Stimulated activated CD4-positive, alpha-beta T cell treated with anti-CD3 and anti-CD28 coated beads, Interleukin-1b, Interleukin-23, amount 100 ng/mL, for 1 hour (primary cell): Measurements from ENCODE around the gene OSBPL2.
A peak's percentile ranks its signal among the peaks of the same experiment; 100 is the strongest.

ENCODE experiments used
- DNase-seq, 2 donors: peaks; one replicate each; pipeline ENCODE4 v3.0.0-alpha.2; 2020; ENCODE audit warnings: low read depth in 2 of 2

Gene OSBPL2

DNA sequence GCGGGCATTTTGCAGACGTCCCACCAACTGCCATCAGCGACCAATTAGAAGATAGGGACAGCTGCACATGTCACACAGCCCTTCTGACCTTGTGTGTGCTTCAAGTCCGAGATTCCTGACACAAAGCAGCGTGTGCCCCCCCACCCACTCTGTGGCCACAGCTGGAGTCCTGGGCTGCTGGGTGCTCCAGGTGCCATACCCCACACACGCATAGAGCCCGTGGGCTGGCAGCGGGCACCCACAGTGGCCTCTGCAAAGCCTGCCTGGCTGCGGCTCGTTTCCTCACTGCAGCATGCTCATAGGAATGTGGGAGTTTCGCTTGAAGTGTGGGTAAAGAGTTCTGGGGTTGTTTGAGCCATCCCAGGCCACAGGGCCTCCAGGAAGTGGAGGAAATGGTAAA lies 62.0 kb downstream of the OSBPL2 start:
- DNase-seq = no peak

DNA sequence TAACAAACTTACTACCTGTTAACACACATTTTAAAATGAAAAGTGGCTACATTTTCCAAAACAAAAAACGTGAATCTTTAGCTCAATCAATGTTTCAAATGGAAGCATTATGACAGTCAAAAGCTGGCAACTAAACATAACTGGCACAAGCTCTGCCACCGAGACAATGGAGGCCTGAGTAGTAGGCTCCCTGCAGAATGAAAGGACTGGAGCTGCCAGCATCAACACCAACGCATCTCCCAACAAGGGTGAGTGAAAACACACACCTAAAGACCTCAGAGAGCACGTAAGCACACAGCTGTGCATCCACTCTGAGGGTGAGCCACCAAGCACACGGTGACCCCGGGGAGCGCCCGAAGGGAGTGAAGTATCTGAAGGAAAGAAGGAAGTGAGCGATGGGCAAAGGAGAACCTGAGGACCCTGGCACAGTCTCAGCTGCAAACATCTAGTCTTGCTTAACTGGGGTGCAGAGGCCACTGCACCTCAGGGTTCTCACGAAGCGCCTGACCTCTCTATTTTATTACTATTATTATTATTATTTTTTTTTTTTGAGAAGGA lies 62.9 kb downstream of the OSBPL2 start:
- no peak for DNase-seq

DNA sequence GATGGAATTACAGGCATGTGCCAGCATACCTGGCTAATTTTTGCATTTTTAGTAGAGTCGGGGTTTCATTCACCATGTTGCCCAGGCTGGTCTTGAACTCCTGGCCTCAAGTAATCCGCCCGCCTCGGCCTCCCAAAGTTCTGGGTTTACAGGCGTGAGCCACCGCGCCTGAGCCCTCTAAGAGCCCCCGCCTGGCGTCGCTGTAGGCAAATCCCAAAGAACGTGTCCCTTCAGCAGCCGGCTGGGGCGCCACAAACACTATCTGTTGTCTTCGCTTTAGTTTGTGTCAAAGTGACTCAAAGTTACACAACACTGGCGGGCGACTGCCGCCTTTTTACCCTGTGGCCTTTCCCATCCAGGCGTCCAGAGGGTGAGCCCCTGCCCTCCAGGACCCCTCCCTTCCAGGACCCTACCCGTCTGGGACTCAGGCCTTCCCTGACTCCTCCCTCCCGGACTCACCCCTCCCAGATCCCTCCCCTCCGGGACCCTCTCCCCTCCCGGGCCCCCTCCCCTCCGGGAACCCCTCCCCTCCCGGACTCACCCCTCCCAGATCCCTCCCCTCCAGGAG lies 63.5 kb downstream of the OSBPL2 start:
- peak; percentile 53 to 66 for DNase-seq

DNA sequence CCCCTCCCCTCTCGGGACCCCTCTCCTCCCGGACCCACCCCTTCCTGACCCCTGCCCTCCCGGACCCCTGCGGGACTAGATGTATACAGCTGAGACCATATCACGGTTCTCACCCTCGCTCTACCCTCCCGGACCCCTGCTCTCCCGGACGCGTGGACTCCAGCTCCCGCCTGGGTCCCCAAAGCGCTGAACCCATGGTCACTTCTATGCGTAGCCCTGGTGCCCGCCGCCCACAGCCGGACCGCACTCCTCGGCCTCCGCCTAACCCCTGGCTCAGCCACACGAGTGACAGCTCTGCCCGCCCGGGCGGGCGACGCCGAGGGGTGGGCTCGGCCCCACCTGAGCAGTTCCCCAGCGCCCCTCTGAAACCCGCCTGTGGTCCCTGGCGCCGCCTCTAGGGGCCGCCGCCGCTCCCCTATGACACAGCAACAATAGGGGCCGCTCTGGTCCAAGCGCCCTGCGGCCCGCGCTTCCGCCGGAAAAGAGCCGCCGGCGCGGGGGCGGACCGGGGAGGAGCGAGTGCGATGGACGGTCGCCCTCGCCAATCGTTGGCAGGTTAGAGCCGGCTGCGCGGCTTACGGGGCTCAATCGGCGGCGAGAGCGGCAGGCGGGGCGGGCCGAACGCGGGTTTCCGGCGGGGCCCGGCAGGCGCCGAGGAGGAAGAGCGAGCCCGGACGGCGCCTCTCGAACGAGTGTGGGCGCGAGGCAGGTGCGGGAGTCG lies 64.2 kb downstream of the OSBPL2 start, which contains the start of gene ADRM1:
Gene ADRM1, plus strand, starts transcription at position 657 of the 721 bp plus-strand sequence. CDS start 572 bp downstream, outside the sequence.
- peak; percentile 87 to 93 for DNase-seq

DNA sequence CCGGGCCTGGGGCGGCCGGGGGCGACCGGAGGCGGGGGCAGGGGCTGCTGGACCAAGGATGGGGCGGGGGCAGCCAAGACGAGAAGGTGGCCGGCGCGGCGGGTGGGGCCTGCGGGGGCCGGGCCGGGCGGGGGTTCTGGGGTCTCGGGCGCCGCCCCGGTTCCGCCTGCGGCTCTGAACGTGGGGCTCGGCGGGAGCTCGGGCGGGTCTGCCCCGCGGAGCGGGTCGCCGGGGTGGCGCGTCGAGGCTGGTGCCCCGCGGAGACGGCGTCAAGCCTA lies 64.7 kb downstream of the OSBPL2 start:
- DNase-seq = no peak

DNA sequence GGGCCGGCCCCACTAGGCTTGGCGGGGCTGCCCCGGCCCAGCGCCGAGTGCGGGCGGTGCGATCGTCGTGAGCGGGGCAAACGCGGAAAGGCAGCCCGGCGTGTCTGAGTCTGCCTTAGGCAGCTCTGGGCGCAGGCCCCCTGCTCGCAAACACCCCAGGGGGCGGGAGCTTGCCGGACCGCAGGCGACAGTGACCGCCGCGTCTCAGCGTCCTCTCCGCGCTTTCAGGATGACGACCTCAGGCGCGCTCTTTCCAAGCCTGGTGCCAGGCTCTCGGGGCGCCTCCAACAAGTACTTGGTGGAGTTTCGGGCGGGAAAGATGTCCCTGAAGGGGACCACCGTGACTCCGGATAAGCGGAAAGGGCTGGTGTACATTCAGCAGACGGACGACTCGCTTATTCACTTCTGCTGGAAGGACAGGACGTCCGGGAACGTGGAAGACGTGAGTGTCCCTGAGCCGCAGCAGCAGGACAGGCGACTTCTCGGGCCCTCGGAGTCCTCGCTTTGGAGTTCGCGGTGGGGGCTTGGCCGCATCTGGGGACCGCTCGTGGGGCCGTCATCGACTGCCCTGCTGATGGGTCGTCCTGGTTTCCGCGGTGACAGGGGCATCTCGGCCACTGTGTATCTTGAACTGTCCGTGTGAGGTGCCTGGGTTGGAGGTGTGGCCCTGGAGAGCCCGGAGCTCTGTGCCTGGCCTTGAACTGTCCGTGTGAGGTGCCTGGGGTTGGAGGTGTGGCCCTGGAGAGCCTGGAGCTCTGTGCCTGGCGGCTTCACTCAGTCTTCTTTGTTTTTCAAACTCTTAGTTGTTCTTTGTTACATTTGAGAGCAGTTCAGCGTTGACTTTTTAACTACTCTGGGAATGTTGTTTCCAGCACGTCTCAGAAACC lies 65.3 kb downstream of the OSBPL2 start:
- DNase-seq = no peak

DNA sequence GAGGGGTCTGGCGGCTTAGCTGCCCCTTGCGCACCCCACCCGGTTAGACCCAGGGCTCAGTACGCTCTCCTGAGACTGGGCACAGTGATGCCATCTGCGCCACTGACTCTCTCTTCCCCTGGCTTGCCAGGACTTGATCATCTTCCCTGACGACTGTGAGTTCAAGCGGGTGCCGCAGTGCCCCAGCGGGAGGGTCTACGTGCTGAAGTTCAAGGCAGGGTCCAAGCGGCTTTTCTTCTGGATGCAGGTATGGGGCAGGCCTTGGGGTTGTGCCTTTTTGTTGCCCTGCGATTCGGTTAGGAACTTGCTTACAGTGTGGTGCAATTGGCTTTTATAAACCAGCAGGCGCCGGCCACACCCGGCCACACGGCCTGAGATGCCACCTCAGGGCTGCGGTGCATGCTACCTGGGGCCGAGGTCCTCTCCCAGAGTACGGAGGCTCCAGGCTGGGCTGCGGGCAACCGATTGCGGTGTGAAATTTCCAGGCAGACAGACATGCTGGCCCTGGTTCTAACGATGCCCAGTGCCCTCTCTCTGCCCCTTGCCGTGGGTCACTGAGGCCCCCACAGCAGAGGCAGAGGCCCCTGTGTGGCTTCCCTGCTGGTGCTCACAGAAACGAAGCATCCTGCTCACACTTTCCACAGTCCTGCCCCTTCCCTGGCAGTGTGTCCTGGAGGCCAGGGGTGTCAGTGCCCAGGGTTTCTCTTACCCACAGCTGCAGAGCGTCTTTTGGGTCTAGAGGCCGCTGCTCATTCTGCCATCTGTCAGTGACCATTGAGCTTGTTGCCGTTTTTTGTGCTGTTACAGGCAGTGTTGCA lies 66.2 kb downstream of the OSBPL2 start:
- DNase-seq = no peak

DNA sequence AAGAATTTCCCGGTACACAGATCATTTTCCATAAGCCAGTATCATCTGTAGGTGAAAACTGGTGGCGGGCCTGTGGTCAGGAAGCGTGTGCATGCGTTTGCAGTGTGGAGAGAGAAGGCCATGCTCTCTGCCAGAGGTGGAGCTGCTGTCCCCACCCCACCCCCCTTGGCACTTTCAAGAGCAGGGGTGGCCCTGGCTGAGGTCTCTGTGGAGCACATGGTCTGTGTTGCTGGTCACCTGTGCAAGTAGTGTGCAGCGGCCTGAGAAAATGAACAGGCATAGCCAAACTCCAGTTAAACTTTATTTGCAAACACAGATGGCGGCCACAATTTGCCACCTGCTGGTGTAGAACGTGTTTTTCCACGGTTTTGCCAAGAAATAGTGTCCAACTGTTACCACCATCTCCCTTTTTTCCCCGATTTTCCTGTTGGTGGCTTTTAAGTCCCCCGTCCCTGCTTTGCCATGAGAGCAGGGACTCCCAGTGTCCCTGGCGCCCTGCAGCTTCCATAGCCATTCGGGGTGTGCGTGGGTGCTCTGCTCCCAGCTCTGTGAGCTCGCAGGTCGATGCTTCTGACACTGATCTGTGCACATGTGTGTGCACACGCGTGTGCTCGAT lies 66.9 kb downstream of the OSBPL2 start:
- no peak for DNase-seq

DNA sequence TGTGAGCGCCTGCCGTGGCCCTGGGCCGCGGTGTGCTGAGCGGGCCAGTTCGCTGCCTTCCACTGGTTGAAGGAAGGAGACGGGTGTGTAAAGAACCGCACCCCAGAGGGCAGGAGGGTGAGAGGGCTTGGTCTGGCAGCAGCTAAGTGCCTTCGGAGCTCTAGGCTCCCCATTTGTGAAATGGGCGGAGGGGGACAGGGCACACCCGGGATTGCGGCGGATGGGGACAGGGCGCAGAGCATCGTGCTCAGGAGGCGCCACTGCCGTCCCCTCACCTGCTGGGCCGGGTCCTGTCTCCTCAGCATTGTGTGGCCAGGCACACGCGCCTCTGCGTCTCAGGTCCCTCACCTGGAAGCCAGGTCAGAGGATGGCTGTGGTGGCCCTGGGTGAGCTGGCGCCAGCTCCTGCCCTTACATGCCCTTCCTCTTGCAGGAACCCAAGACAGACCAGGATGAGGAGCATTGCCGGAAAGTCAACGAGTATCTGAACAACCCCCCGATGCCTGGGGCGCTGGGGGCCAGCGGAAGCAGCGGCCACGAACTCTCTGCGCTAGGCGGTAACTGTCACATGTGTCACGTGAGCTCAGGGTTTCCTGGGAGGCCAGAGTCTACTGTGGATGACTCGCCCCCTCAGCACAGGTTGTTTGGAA lies 67.6 kb downstream of the OSBPL2 start:
- DNase-seq = no peak

DNA sequence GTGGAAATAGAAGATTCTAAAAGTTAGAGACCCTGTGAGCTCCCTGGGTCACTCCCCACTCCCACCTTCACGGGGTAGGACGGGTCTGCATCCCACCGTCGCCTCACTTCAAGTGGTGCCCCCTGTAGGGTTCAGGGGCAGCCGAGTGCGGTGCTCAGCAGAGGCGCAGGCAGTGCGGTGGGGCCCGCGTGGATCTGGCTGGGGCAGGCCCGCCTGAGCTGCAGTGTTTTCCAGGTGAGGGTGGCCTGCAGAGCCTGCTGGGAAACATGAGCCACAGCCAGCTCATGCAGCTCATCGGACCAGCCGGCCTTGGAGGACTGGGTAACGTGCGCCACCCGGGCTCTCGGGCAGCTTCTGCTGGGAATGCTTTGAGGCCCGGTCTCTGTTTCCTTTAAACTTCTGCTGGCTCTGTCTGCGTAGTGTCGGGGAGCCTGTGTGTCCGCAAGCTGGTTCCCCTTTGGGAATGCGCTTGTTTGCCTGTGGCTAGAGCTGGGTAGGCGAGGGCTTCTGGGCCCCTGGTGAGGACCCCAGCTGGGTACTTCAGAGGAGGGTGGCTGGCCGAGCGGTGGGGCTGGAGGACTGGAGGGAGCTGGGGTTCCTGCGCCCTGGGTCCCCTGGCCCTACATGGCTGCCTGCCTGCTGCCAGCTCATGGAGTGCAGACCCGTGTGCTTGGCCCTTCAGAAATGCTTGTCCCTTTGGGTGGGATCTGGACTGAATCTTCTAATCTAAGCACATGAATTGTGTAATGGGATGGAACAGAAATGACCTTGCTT lies 68.3 kb downstream of the OSBPL2 start:
- no peak for DNase-seq

DNA sequence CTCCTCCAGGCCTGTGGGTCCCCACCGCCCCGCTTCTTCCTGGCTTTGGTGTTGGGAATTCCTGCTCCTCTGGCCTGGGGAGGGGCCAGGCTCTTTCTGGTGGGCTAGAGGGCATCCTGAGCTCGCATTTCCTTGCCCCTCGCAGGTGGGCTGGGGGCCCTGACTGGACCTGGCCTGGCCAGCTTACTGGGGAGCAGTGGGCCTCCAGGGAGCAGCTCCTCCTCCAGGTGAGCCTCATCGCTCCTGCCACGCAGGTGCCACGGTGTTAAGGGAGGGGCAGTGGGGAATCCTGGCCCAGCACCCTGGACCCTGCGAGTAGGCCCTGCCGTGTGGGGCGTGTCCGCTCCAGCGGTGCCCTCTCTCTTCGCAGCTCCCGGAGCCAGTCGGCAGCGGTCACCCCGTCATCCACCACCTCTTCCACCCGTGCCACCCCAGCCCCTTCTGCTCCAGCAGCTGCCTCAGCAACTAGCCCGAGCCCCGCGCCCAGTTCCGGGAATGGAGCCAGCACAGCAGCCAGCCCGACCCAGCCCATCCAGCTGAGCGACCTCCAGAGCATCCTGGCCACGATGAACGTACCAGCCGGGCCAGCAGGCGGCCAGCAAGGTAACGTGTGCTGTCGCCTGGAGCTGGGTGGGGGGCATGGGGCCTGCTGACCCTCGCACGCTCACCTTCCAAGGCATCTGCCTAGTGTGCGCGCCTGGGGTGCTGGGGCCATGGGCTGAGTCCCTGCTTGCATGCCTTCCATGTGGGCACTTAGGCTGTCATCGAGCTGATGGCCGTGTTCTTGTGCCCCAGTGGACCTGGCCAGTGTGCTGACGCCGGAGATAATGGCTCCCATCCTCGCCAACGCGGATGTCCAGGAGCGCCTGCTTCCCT lies 69.1 kb downstream of the OSBPL2 start:
- no peak for DNase-seq

DNA sequence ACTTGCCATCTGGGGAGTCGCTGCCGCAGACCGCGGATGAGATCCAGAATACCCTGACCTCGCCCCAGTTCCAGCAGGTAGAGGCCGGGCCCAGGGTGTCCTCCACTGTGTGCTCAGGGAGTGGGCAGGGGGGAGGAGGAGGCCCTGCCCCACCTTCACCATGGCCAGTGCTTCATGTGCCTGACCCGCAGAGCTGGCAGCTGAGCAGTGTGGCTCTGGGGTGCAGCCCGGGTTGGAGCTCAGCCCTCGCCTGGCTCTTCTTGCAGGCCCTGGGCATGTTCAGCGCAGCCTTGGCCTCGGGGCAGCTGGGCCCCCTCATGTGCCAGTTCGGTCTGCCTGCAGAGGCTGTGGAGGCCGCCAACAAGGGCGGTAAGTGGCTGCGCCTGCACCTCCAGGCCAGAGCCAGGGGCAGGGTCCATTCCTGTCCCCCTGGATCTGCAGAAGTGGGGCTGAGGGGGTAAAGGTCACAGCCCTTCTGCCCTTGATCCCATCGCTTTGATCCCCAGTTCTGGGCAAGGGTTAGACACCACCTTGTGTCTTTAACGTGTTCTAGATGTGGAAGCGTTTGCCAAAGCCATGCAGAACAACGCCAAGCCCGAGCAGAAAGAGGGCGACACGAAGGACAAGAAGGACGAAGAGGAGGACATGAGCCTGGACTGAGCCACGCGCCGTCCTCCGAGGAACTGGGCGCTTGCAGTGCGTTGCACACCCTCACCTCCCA lies 69.9 kb downstream of the OSBPL2 start:
- no peak for DNase-seq

DNA sequence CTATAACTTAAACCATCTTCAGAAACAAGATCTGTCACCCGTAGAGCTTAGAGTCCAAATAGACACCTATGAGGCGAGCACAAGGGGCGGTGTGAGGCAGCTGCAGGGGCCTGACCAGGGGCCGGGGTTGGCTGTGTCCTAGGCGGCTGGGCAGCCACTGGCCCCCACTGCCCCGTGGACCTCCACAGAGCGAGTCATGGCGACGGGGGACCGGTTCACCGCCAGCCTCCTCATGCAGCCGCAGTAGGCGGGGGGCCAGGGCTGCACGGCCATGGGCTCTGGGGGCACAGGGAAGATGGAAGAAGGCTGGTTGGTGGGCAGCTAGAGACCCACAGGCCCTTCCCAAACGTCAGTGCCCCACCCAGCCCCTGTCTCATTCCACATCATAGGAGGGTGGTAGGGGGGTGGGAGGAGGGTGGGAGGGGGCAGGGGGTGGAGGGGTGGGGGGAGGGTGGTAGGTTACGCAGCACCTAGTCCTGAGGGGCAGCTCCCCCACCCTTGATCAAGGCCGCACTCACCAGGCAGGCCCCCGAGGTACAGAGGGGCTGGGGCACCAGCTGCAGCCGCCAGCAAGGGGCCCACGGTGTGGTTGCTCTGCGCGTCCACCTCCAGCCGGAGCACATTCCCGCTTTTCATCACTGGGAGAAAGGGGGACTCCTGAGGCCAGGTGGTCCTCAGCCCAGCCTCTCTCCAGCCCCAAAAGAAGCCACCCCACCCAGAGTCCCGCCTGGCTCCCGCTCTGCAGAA lies 71.0 kb downstream of the OSBPL2 start:
- no peak for DNase-seq

DNA sequence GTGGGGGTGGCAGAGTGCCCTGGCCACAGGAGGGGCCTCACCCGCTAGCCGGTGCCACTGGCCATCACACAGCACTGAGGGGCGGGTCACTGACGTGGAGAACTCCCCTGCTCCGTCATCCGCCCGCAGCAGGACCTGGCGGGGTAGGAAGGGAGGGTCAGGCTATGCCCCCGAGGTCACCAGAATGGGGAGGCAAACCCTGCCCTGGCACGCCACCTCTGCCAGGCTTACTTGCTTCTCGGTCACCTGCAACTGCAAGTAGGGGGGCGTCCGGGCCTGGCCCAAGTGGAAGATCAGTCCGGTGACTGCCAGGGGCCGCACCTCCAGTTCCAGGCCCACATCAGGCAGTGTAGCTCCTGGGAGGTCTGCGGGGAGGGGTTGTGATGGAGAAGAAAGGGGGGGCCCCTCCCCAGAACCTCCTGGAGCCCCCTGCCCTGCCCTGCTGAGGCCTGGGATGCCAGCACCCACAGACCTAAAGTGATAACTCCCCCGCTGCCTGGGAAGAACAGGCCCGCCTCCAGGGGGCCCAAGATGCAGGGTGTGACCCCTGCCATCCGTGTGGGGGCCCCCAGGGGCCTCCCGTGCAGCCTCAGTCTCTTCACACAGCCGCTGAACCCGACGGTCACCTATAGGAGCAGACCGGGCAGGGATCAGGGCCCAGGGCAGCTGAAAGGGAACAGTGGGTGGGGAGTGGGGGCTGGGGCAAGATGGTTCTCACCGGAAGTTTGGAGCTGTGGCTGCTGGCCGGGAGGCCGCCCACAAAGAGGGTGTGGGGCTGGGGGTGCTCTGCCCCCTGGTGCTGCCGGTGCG lies 71.8 kb downstream of the OSBPL2 start:
- DNase-seq = no peak

DNA sequence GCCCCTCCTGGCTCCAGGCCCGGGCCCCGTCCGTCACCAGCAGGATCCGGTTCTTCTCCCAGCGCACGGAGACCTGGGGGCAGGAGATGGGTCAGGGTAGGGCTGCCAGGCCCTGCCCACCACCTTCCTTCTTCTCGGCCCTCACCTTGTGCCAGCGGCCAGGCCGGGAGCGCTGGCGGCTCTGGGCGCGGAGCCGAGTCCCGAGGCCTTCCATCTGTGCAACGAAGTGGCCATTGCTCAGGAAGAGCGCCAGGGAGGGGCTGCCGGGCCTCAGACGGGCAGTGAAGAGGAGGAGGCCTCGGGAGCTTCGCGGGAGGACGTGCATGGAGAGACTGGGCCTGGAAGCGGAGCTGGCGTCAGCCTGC lies 72.4 kb downstream of the OSBPL2 start:
- DNase-seq = no peak

DNA sequence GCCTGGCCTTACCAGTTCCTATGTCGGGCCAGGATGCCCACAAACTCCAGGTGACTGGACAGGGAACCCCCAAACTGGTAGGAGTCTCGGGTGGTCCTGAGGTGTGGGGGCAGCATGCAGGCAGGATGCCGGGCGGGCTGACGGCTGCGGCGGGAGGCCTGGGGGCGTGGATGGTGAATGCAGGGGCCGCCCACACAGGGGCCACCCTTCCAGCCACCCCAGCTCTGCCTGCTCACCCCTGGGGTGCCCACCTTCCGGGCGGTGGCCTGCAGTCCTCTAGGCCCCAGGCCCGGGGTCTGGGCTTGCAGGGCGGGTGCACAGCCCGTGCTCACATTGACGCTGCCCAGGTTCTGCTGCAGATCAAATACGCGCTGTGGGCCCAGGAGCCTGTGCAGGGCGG lies 72.8 kb downstream of the OSBPL2 start:
- DNase-seq = no peak
